HepG2 (cell line): ENCODE measurements around the gene SRC. TPM values are rescaled to one million over a fixed set of nuclear protein-coding genes. Genes with fewer than 3 reads are reported as not detected.

Source experiments
- ATAC-seq: fragments of 200-7000 bp; cut with Tn5 transposase; 3 replicates; pipeline ENCODE4 v1.9.1; 2020; ENCODE audit warnings: mild to moderate bottlenecking, moderate library complexity
- BruUV-seq: library from RNA; stranded (reverse); fragments of 400-500 nt; replicated peaks from 2 replicates; lab custom pipeline; 2021; lab: Mats Ljungman, UMichigan
- CTCF ChIA-PET: fragments of 300-600 bp; formaldehyde crosslinking; extraction: SDS; loops from one replicate; lab custom pipeline; 2021; ENCODE audit warnings: low total read pairs, inconsistent platforms, low intra/inter-chr PET ratio; lab: Yijun Ruan, JAX
- POLR2A ChIA-PET: fragments of 350-600 bp; sonication (Branson Sonifier 250); formaldehyde crosslinking; loops from one replicate; lab custom pipeline; 2020; ENCODE audit warnings: antibody characterized with exemption, inconsistent platforms; lab: Yijun Ruan, JAX
- DNase-seq: peaks from one replicate; pipeline ENCODE4 v3.0.0-alpha.2; 2015; ENCODE audit warnings: low spot score
- FAIRE-seq: peaks from 3 replicates; lab custom pipeline; 2011; peaks lifted over from hg19 to GRCh38; lab: Jason Lieb, UNC
- H2AFZ ChIP-seq: one replicate; pipeline ENCODE4 v1.6.1; 2011; ENCODE audit warnings: low read length, inconsistent platforms
- H3K27ac ChIP-seq: fragments of 300-600 bp; 3 replicates; pipeline ENCODE4 v1.8.0; 2011; ENCODE audit warnings: mixed run types, mild to moderate bottlenecking, mixed read lengths, low read length, inconsistent platforms; ENCODE audit not compliant: insufficient read depth; ENCODE audit errors: extremely low read length
- H3K27me3 ChIP-seq, 2 experiments: fragments of 200-600 bp in 1 of 2; 2 replicates in 1 of 2; 3 replicates in 1 of 2; pipeline versions ENCODE4 v1.6.0 to v1.8.0; 2011; ENCODE audit warnings: low read length in 2 of 2, mild to moderate bottlenecking in 2 of 2, moderate library complexity in 2 of 2, inconsistent platforms in 1 of 2; ENCODE audit not compliant: insufficient read depth in 2 of 2, control insufficient read depth in 1 of 2
- H3K36me3 ChIP-seq, 2 experiments: fragments of 200-600 bp in 1 of 2; replicated peaks in 1 of 2; 2 replicates in 1 of 2; 3 replicates in 1 of 2; pipeline versions ENCODE4 v1.5.1 to v1.8.0; 2011; ENCODE audit warnings: low read length in 2 of 2, inconsistent platforms in 1 of 2; ENCODE audit not compliant: insufficient read depth in 2 of 2, control insufficient read depth in 1 of 2
- H3K4me1 ChIP-seq: 2 replicates; pipeline ENCODE4 v1.5.1; 2012; ENCODE audit warnings: low read length, inconsistent platforms; ENCODE audit not compliant: insufficient read depth
- H3K4me2 ChIP-seq: 2 replicates; pipeline ENCODE4 v1.6.0; 2011; ENCODE audit warnings: low read depth, low read length, inconsistent platforms
- H3K4me3 ChIP-seq, 3 experiments: fragments of 200-600 bp in 1 of 3; sonication (generic), shearing (Covaris generic) in 1 of 3; replicated peaks in 1 of 3; 2 replicates each; pipeline ENCODE4 v1.5.1; 2011 to 2016; ENCODE audit warnings: low read length in 3 of 3, inconsistent platforms in 2 of 3, low read depth in 2 of 3, mild to moderate bottlenecking in 2 of 3, control low read depth in 1 of 3, mixed read lengths in 1 of 3; ENCODE audit not compliant: insufficient read depth in 1 of 3
- H3K79me2 ChIP-seq: one replicate; pipeline ENCODE4 v1.6.1; 2011; ENCODE audit warnings: low read length, inconsistent platforms; ENCODE audit not compliant: insufficient read depth
- H3K9ac ChIP-seq: 2 replicates; pipeline ENCODE4 v1.6.0; 2011; ENCODE audit warnings: mild to moderate bottlenecking, low read depth, low read length, inconsistent platforms; ENCODE audit not compliant: insufficient read depth
- H3K9me3 ChIP-seq: 2 replicates; pipeline ENCODE4 v1.5.1; 2012; ENCODE audit warnings: mild to moderate bottlenecking, low read length
- H4K20me1 ChIP-seq: 2 replicates; pipeline ENCODE4 v1.6.0; 2011; ENCODE audit warnings: inconsistent platforms, mild to moderate bottlenecking, low read length, moderate library complexity; ENCODE audit not compliant: insufficient read depth
- CSRNP2 ChIP-seq: sonication (generic); formaldehyde crosslinking; conservative IDR thresholded peaks from 2 replicates; pipeline ENCODE4 v1.8.0; 2022; ENCODE audit warnings: low read depth, missing genetic modification reagents
- FOXK1 ChIP-seq: sonication (generic); formaldehyde crosslinking; IDR thresholded peaks from 2 replicates; pipeline ENCODE4 v1.4.0; 2020; ENCODE audit warnings: low read depth, missing genetic modification reagents, borderline replicate concordance
- HMG20A ChIP-seq: IDR thresholded peaks from 2 replicates; pipeline ENCODE4 v1.6.1; 2016; ENCODE audit warnings: borderline replicate concordance
- KLF13 ChIP-seq: sonication (generic); formaldehyde crosslinking; IDR thresholded peaks from 2 replicates; pipeline ENCODE4 v1.4.0; 2020; ENCODE audit warnings: mild to moderate bottlenecking, missing genetic modification reagents
- MED8 ChIP-seq: sonication (generic); formaldehyde crosslinking; IDR thresholded peaks from 2 replicates; pipeline ENCODE4 v1.8.1; 2023; ENCODE audit warnings: mild to moderate bottlenecking, missing genetic modification reagents; ENCODE audit not compliant: insufficient replicate concordance
- NAIF1 ChIP-seq: sonication (generic); formaldehyde crosslinking; IDR thresholded peaks from 2 replicates; pipeline ENCODE4 v1.5.0; 2020; ENCODE audit warnings: mild to moderate bottlenecking, missing genetic modification reagents, borderline replicate concordance
- WIZ ChIP-seq: sonication (generic); formaldehyde crosslinking; IDR thresholded peaks from 2 replicates; pipeline ENCODE4 v1.5.1; 2020; ENCODE audit warnings: mild to moderate bottlenecking, missing genetic modification reagents
- ZC3H13 ChIP-seq: sonication (generic); formaldehyde crosslinking; IDR thresholded peaks from 2 replicates; pipeline ENCODE4 v1.8.1; 2023; ENCODE audit warnings: mild to moderate bottlenecking, missing genetic modification reagents, moderate library complexity
- ZNF331 ChIP-seq: sonication (generic); formaldehyde crosslinking; IDR thresholded peaks from 2 replicates; pipeline ENCODE4 v1.4.0; 2020; ENCODE audit warnings: missing genetic modification reagents
- ZNF362 ChIP-seq: sonication (generic); formaldehyde crosslinking; IDR thresholded peaks from 2 replicates; pipeline ENCODE4 v1.4.0; 2020; ENCODE audit warnings: missing genetic modification reagents, mild to moderate bottlenecking, borderline replicate concordance
- ZNF619 ChIP-seq: sonication (generic); formaldehyde crosslinking; IDR thresholded peaks from 2 replicates; pipeline ENCODE4 v1.4.0; 2020; ENCODE audit warnings: mild to moderate bottlenecking, missing genetic modification reagents
- ZNF749 ChIP-seq: sonication (generic); formaldehyde crosslinking; IDR thresholded peaks from 2 replicates; pipeline ENCODE4 v1.8.0; 2022; ENCODE audit warnings: mild to moderate bottlenecking, missing genetic modification reagents, moderate library complexity, borderline replicate concordance
- ZSCAN20 ChIP-seq: sonication (generic); formaldehyde crosslinking; IDR thresholded peaks from 2 replicates; pipeline ENCODE4 v1.4.0; 2020; ENCODE audit warnings: missing genetic modification reagents, mild to moderate bottlenecking, borderline replicate concordance
- ZSCAN21 ChIP-seq: sonication (generic); formaldehyde crosslinking; IDR thresholded peaks from 2 replicates; pipeline ENCODE4 v1.8.0; 2022; ENCODE audit warnings: mild to moderate bottlenecking, missing genetic modification reagents, moderate library complexity, borderline replicate concordance
- WGBS: methylation state at CpG from one replicate; pipeline ENCODE4 v1.1.6; 2017; ENCODE audit warnings: low lambda C conversion rate; 5-methylcytosine and 5-hydroxymethylcytosine counted together
- in situ Hi-C: cut with HindIII; loops from 2 replicates; pipeline ENCODE4 v1.10.0; 2017; ENCODE audit warnings: low pct_unique_long_range_greater_than_20kb; ENCODE audit not compliant: extremely low pct_ligation_motif_present
- intact Hi-C: fragments of 100-400 bp; cut with micrococcal nuclease; formaldehyde crosslinking; loops from one replicate; pipeline ENCODE4 v1.10.0; 2022; ENCODE audit not compliant: unreplicated experiment
- polyA plus RNA-seq, 8 experiments: library from polyadenylated mRNA; depleted of rRNA in 3 of 8; stranded (reverse) in 7 of 8; unstranded in 1 of 8; fragments of >200 nt; fragmentation: Illumina TruSeq in 4 of 8; extraction: Trizol in 4 of 8; gene quantifications; 2 replicates each; pipeline versions ENCODE4 v1.2.1 to v1.2.3, GENCODE V29; 2011 to 2016; ENCODE audit warnings: low read depth in 4 of 8, missing spikeins in 1 of 8, mixed read lengths in 1 of 8; ENCODE audit not compliant: insufficient read depth in 1 of 8
- total RNA-seq, 5 experiments: library from RNA; depleted of rRNA; stranded (reverse); fragments of >200 nt; fragmentation: Illumina TruSeq; extraction: Trizol; gene quantifications; 2 replicates each; pipeline ENCODE4 v1.2.3, GENCODE V29; 2016; ENCODE audit warnings: low read depth in 1 of 5

Gene SRC
- total and polyA plus RNA-seq, 2 of the 13 experiments (the other 11 are each of a cell fraction or from before 2014, with no cell fraction given), result 54.7 to 192 TPM

- Histone ChIP-seq H3K79me2 (no peaks in the 10 kb centered on the region), H3K27me3 (peaks cover 3 to 36% of the 10 kb centered on the region in 2 experiments; a peak in 4 of 5 replicates), H3K4me2 (no peak overlapping the region), H3K4me3 (no peak overlapping the region), H3K9ac (no peak overlapping the region), H3K4me1 (no peaks in the 10 kb centered on the region), H3K36me3 (no peaks in the 10 kb centered on the region), H2AFZ (no peak overlapping the region), H4K20me1 (no peaks in the 10 kb centered on the region), H3K9me3 (no peaks in the 10 kb centered on the region), H3K27ac (no peak overlapping the region)
- WGBS, result 39% methylated on average over 7 of the region's 7 CpGs
- no TSS peak for BruUV-seq
- no peak for DNase-seq
- POLR2A ChIA-PET, result no interaction called here
- TF ChIP-seq ZSCAN21 (CRISPR knock-in tag), result no peak
- TF ChIP-seq NAIF1 (CRISPR knock-in tag), result no peak
- no peak for TF ChIP-seq ZNF749 (CRISPR knock-in tag)
- TF ChIP-seq MED8, result no peak
- no peak for TF ChIP-seq ZNF331 (CRISPR knock-in tag)
- TF ChIP-seq ZNF362 (CRISPR knock-in tag), result no peak
- no peak for TF ChIP-seq WIZ (CRISPR knock-in tag)
- no peak for TF ChIP-seq ZNF619 (CRISPR knock-in tag)
- TF ChIP-seq ZC3H13 (CRISPR knock-in tag), result no peak
- TF ChIP-seq HMG20A (CRISPR knock-in tag), result no peak
- no peak for TF ChIP-seq KLF13 (CRISPR knock-in tag)
- TF ChIP-seq ZSCAN20 (CRISPR knock-in tag), result no peak
- TF ChIP-seq CSRNP2 (CRISPR knock-in tag), result no peak
- no peak for TF ChIP-seq FOXK1
- intact Hi-C loops (no loop called here), in situ Hi-C loops (no loop called here)
- no peak for FAIRE-seq
- CTCF ChIA-PET, result no interaction called here
- ATAC-seq, result no peak; the same call in 2 of the 3 replicates
Observed at GRCh38 chr20:37430778-37431460, 85.0 kb downstream of the SRC start.
